Neural crest cell (in vitro differentiated cells): ENCODE measurements around the gene DTHD1. TPM values are rescaled to one million over a fixed set of nuclear protein-coding genes. Genes with fewer than 3 reads are reported as not detected.

ENCODE experiments used
- DNase-seq: peaks from one replicate; pipeline ENCODE4 v3.0.0; 2021; ENCODE audit warnings: low read depth, mixed read lengths, low spot score
- H3K27ac Mint-ChIP-seq: one replicate; pipeline ENCODE4 v1.8.0; 2021; ENCODE audit warnings: mild to moderate bottlenecking, mixed read lengths; ENCODE audit not compliant: unreplicated experiment
- H3K27me3 Mint-ChIP-seq: 2 replicates; pipeline ENCODE4 v1.8.0; 2021; ENCODE audit warnings: low read depth, mild to moderate bottlenecking, mixed read lengths
- H3K36me3 Mint-ChIP-seq: 2 replicates; pipeline ENCODE4 v1.8.0; 2021; ENCODE audit warnings: low read depth, mild to moderate bottlenecking, mixed read lengths
- H3K4me1 Mint-ChIP-seq: 2 replicates; pipeline ENCODE4 v1.8.0; 2021; ENCODE audit warnings: mixed read lengths
- H3K4me3 Mint-ChIP-seq: one replicate; pipeline ENCODE4 v1.8.0; 2021; ENCODE audit warnings: mild to moderate bottlenecking, mixed read lengths
- H3K9me3 Mint-ChIP-seq: 2 replicates; pipeline ENCODE4 v1.8.0; 2021; ENCODE audit warnings: mixed read lengths
- total RNA-seq: library from RNA; stranded (reverse); gene quantifications from 2 replicates; pipeline ENCODE4 v1.2.1, GENCODE V29; 2021
- TF ChIP-seq, protein P1 (sequence below): fragments of 200-600 bp; sonication (generic); conservative IDR thresholded peaks from 2 replicates; pipeline ENCODE4 v1.5.0; 2021; ENCODE audit warnings: antibody characterized with exemption, mild to moderate bottlenecking

DTHD1 gene
- total RNA-seq, 1 donor from 2014 or later, result not detected

DNA sequence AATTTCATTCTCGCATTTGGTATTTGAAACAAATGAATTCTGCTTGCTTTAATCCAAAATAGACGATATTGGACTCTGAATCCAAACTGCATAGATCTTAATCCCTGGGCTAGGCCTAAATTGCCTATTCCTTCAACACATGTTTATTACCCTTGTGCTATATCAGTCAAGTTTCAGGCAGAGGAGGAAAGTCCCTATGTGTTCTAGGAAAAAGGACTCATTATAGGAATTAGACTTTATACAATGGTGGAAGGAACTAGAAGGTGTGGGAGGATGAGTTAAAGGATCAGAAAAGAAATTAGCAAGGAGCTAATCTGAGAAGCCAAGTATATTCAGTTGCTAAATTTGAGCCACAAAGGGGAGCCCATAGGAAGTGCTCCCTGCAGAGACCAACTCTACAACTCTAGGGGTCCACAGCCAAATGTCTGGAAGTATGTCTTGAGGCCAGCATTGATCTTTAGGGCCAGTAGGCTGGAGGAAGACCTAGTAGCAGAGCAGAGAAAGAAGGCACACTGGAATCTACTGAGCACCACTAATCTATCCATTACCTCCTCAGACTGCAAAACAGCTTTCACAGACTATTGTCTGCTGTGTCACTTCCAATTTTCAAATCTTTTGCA is 17.1 kb upstream of the DTHD1 start:
- no peaks in the 10 kb centered on the region for H3K36me3 Mint-ChIP-seq
- no peaks in the 10 kb centered on the region for H3K9me3 Mint-ChIP-seq
- H3K27me3 Mint-ChIP-seq, result no peaks in the 10 kb centered on the region
- DNase-seq, result no peak
- TF ChIP-seq, protein P1, sequence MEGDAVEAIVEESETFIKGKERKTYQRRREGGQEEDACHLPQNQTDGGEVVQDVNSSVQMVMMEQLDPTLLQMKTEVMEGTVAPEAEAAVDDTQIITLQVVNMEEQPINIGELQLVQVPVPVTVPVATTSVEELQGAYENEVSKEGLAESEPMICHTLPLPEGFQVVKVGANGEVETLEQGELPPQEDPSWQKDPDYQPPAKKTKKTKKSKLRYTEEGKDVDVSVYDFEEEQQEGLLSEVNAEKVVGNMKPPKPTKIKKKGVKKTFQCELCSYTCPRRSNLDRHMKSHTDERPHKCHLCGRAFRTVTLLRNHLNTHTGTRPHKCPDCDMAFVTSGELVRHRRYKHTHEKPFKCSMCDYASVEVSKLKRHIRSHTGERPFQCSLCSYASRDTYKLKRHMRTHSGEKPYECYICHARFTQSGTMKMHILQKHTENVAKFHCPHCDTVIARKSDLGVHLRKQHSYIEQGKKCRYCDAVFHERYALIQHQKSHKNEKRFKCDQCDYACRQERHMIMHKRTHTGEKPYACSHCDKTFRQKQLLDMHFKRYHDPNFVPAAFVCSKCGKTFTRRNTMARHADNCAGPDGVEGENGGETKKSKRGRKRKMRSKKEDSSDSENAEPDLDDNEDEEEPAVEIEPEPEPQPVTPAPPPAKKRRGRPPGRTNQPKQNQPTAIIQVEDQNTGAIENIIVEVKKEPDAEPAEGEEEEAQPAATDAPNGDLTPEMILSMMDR, result no peak
- H3K4me1 Mint-ChIP-seq, result peaks cover 3% of the 10 kb centered on the region
- no peak overlapping the region for H3K27ac Mint-ChIP-seq
- no peak overlapping the region for H3K4me3 Mint-ChIP-seq

GRCh38 chr4:36267486-36268268 is 13.7 kb upstream of the DTHD1 start:
- Mint-ChIP-seq H3K4me1 (peaks cover 4% of the 10 kb centered on the region), H3K4me3 (no peak overlapping the region), H3K27ac (no peak overlapping the region), H3K9me3 (no peaks in the 10 kb centered on the region), H3K36me3 (no peaks in the 10 kb centered on the region), H3K27me3 (no peaks in the 10 kb centered on the region)
- DNase-seq, result no peak
- TF ChIP-seq, protein P1, result no peak

DNA sequence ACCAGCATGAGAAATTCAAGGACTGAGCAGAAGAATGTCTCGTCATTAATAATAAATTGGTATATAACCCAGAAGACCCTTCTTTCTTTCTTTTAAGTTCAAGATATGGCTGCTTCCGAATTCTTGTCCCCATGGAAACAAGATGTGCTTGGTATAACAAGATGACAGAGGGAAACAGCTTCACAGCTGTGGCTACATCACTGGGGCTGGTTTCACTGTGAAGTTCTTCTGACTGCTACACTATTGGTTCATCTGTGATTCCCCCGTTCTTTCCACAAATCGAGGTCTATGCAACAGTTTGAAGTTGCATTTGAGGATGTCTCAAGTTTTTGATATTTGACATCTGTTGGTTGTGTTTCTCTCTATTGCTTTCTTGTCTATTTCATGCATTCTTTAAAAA is 12.3 kb upstream of the DTHD1 start:
- no peak overlapping the region for H3K27ac Mint-ChIP-seq
- H3K9me3 Mint-ChIP-seq, result no peaks in the 10 kb centered on the region
- H3K4me3 Mint-ChIP-seq, result no peak overlapping the region
- H3K4me1 Mint-ChIP-seq, result peaks cover 4% of the 10 kb centered on the region
- TF ChIP-seq, protein P1, result no peak
- H3K27me3 Mint-ChIP-seq, result no peaks in the 10 kb centered on the region
- no peak for DNase-seq
- no peaks in the 10 kb centered on the region for H3K36me3 Mint-ChIP-seq

GRCh38 chr4:36269533-36270173 is 11.8 kb upstream of the DTHD1 start:
- H3K27me3 Mint-ChIP-seq, result no peaks in the 10 kb centered on the region
- H3K4me1 Mint-ChIP-seq, result peaks cover 4% of the 10 kb centered on the region

DNA sequence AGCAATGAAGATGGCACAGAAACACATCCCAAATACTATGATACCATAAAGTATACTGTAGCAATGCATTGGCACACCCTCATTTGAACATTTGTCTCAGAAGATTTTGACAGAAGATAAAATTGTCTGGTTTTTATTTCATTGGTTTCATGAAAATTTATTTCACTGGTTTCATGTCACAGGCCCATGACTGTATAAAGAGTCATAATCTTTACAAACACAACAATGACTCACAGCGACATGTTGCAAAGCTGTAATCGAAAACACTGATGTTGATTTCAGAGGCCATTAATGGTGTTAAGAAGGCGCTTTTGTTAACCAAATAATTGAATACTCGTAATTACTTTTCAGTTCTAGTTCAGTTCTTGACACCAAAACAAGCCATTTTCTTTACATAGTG is 8.1 kb upstream of the DTHD1 start:
- no peak for DNase-seq
- Mint-ChIP-seq H3K4me3 (no peak overlapping the region), H3K4me1 (peaks cover 4% of the 10 kb centered on the region), H3K36me3 (no peaks in the 10 kb centered on the region), H3K9me3 (no peaks in the 10 kb centered on the region), H3K27ac (no peak overlapping the region), H3K27me3 (no peaks in the 10 kb centered on the region)
- TF ChIP-seq, protein P1, result no peak

More at GRCh38 chr4:36269533-36270173, 11.8 kb upstream of the DTHD1 start:
- TF ChIP-seq, protein P1, result no peak
- Mint-ChIP-seq H3K9me3 (no peaks in the 10 kb centered on the region), H3K36me3 (no peaks in the 10 kb centered on the region), H3K27ac (no peak overlapping the region), H3K4me3 (no peak overlapping the region)
- no peak for DNase-seq
